Sigmoid colon (tissue), 3 donors: ENCODE measurements around the gene TACC2.

Experiments
- POLR2A ChIP-seq, 2 donors: fragments of 450-650 bp; IDR thresholded peaks; one replicate each; pipeline ENCODE4 v1.6.1; 2016; ENCODE audit warnings: antibody characterized with exemption in 2 of 2, mild to moderate bottlenecking in 2 of 2, moderate library complexity in 2 of 2
- TF ChIP-seq, protein P1 (sequence below), 4 experiments: fragments of 450-650 bp in 3 of 4; fragments of 200-600 bp in 1 of 4; IDR thresholded peaks; one replicate each; pipeline ENCODE4 v1.5.1; 2016 to 2019; ENCODE audit warnings: antibody characterized with exemption in 4 of 4, mild to moderate bottlenecking in 3 of 4, moderate library complexity in 2 of 4

DNA sequence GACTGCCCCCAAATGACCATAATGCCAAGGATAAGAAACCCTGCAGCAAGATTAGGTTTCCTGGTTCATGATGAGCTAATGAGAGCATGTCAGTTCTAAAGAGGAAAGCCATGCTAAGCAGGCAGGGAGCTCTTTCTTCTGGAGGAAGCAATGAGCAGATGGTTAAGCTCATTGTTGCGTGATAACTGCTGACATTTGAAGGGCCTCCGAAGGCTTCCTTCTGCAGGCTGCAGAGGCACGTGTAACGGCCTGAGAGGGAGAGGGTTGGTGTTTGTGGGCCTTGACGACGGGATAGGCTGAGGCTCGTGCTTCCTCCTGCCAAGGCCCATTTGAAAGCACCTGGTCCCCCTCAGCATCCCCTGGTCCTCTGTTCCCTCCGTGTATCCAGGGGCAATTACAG lies 218.6 kb downstream of the TACC2 start:
- TF ChIP-seq, protein P1, sequence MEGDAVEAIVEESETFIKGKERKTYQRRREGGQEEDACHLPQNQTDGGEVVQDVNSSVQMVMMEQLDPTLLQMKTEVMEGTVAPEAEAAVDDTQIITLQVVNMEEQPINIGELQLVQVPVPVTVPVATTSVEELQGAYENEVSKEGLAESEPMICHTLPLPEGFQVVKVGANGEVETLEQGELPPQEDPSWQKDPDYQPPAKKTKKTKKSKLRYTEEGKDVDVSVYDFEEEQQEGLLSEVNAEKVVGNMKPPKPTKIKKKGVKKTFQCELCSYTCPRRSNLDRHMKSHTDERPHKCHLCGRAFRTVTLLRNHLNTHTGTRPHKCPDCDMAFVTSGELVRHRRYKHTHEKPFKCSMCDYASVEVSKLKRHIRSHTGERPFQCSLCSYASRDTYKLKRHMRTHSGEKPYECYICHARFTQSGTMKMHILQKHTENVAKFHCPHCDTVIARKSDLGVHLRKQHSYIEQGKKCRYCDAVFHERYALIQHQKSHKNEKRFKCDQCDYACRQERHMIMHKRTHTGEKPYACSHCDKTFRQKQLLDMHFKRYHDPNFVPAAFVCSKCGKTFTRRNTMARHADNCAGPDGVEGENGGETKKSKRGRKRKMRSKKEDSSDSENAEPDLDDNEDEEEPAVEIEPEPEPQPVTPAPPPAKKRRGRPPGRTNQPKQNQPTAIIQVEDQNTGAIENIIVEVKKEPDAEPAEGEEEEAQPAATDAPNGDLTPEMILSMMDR (IDR thresholded peaks at IDR 0.05) = no peak
- no peak for TF ChIP-seq POLR2A (IDR thresholded peaks at IDR 0.05)
